Right lobe of liver (tissue), 6 donors: ENCODE measurements around the gene SSC4D. TPM values are rescaled to one million over a fixed set of nuclear protein-coding genes. Genes with fewer than 3 reads are reported as not detected.

Experiments used
- ATAC-seq, 4 donors: fragments of 200-7000 bp; cut with Tn5 transposase; one replicate each; pipeline ENCODE4 v1.9.1; 2020; ENCODE audit warnings: mild to moderate bottlenecking in 4 of 4, moderate library complexity in 4 of 4
- DNase-seq, 3 donors: peaks; one replicate each; pipeline ENCODE4 v3.0.0-alpha.2; 2020
- H3K27ac ChIP-seq, 3 donors: fragments of 200-600 bp; one replicate each; pipeline ENCODE4 v1.8.0; 2022
- H3K27me3 ChIP-seq, 2 donors: fragments of 200-600 bp; one replicate each; pipeline ENCODE4 v1.8.0; 2022
- H3K36me3 ChIP-seq, 4 donors: fragments of 200-600 bp; sonication (generic) in 1 of 4; one replicate each; pipeline versions ENCODE4 v1.5.1 to v1.8.0; 2017 to 2022; ENCODE audit warnings: control low read depth in 1 of 4
- H3K4me1 ChIP-seq, 4 donors: fragments of 200-600 bp; sonication (generic) in 1 of 4; one replicate each; pipeline versions ENCODE4 v1.5.1 to v1.8.0; 2017 to 2022; ENCODE audit warnings: control low read depth in 1 of 4
- H3K4me3 ChIP-seq, 3 donors: fragments of 200-600 bp; one replicate each; pipeline ENCODE4 v1.8.0; 2022
- H3K9me3 ChIP-seq, 4 donors: fragments of 200-600 bp; sonication (generic) in 1 of 4; one replicate each; pipeline versions ENCODE4 v1.5.1 to v1.8.0; 2017 to 2022; ENCODE audit warnings: control low read depth in 1 of 4
- POLR2A ChIP-seq: fragments of 450-650 bp; IDR thresholded peaks from one replicate; pipeline ENCODE4 v1.6.1; 2017; ENCODE audit warnings: antibody characterized with exemption, mild to moderate bottlenecking
- WGBS: methylation state at CpG from one replicate; pipeline ENCODE4 v1.1.6; 2018; ENCODE audit warnings: low coverage, low lambda C conversion rate; ENCODE audit not compliant: insufficient coverage; ENCODE audit errors: missing lambda C conversion rate; 5-methylcytosine and 5-hydroxymethylcytosine counted together
- intact Hi-C, 2 donors: fragments of 100-400 bp; cut with DNase I; formaldehyde crosslinking; loops; one replicate each; pipeline versions ENCODE4 v1.11.2 to v1.14.1; 2022
- total RNA-seq, 6 experiments: library from RNA; depleted of rRNA in 2 of 6; stranded (reverse); fragments of >200 nt in 2 of 6; fragmentation: NEBNext Ultra II Directional in 3 of 6; extraction: Animal tissue kit (Norgen Biotek cat#: 25700) in 3 of 6; gene quantifications; one replicate each; pipeline versions ENCODE4 v1.1.0 to v1.2.4, GENCODE V29; 2016 to 2023
- TF ChIP-seq, protein P1 (sequence below), 4 donors: fragments of 200-600 bp in 3 of 4; fragments of 450-650 bp in 1 of 4; IDR thresholded peaks; one replicate each; pipeline versions ENCODE4 v1.5.1 to v1.8.0; 2016 to 2022; ENCODE audit warnings: antibody characterized with exemption in 4 of 4, mild to moderate bottlenecking in 2 of 4
- donor health status: DM: no; HTN: yes; CAD: no.
- donor health status: DM: no; HTN: no; CAD: no.
- donor health status: DM: no; HTN: no; CAD: no.
- donor health status: DM: no; HTN: yes; CAD: no.
- donor health status: DM: no; HTN: yes; CAD: no.

The SSC4D gene
- total RNA-seq, 6 experiments from 2014 or later = 1.2 to 2.6 (median 1.2) TPM

DNA sequence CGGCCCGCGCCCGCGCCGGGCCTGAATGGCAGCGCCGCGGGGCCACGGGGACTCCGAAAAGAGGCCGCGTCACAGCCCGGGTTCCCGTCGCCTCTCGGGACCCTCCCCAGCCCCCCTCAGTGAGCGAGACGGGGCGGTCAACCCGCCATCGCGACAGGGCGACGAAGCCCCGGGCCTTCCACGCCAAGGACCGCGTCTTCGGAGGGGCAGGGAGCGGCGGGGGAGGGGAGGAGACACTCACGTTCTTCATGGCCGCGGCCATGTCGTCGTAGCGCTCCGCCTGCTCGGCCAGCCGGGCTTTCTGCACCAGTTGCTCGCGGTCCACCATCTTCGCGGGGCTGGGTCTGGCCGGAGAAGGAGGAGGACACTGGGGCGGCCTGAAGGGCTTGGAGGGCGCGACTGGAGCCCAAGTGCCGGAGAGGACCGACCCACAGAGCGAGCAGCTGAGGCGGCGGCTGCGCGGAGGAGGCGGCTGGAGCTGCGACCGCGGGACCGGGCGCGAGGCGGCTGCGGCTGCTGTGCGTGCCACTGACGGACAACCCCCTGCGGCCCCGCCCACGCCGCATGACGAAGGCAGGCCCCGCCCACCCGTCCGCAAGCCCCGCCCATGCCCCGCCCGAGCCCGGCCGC lies 50.9 kb downstream of the SSC4D start, which contains the start of gene YWHAG:
YWHAG (minus strand) TSS at position 511 of the 630 bp plus-strand sequence; CDS start at position 328, 183 bp downstream.
- DNase-seq = peak; percentile 94 to 95 (median 94)
- no peaks in the 10 kb centered on the region for H3K9me3 ChIP-seq
- no peaks in the 10 kb centered on the region for H3K27me3 ChIP-seq
- H3K4me1 ChIP-seq = peaks cover 0 to 15% (median 6%) of the 10 kb centered on the region in 4 donors
- TF ChIP-seq, protein P1, sequence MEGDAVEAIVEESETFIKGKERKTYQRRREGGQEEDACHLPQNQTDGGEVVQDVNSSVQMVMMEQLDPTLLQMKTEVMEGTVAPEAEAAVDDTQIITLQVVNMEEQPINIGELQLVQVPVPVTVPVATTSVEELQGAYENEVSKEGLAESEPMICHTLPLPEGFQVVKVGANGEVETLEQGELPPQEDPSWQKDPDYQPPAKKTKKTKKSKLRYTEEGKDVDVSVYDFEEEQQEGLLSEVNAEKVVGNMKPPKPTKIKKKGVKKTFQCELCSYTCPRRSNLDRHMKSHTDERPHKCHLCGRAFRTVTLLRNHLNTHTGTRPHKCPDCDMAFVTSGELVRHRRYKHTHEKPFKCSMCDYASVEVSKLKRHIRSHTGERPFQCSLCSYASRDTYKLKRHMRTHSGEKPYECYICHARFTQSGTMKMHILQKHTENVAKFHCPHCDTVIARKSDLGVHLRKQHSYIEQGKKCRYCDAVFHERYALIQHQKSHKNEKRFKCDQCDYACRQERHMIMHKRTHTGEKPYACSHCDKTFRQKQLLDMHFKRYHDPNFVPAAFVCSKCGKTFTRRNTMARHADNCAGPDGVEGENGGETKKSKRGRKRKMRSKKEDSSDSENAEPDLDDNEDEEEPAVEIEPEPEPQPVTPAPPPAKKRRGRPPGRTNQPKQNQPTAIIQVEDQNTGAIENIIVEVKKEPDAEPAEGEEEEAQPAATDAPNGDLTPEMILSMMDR (IDR thresholded peaks at IDR 0.05) = no peak
- TF ChIP-seq POLR2A = peak; percentile 100
- peak; percentile 80 to 92 (median 88) for ATAC-seq
- H3K4me3 ChIP-seq = peak within 1 kb of the TSS; percentile 81 to 100 (median 90)
- intact Hi-C loops = no loop called here
- peak within 1 kb of the TSS; percentile 98 to 100 (median 99) for H3K27ac ChIP-seq
- WGBS = no CpG with 5 or more reads among the region's 80 CpGs
- H3K36me3 ChIP-seq = peaks cover 0 to 5% (median 0%) of the 10 kb centered on the region in 4 donors

DNA sequence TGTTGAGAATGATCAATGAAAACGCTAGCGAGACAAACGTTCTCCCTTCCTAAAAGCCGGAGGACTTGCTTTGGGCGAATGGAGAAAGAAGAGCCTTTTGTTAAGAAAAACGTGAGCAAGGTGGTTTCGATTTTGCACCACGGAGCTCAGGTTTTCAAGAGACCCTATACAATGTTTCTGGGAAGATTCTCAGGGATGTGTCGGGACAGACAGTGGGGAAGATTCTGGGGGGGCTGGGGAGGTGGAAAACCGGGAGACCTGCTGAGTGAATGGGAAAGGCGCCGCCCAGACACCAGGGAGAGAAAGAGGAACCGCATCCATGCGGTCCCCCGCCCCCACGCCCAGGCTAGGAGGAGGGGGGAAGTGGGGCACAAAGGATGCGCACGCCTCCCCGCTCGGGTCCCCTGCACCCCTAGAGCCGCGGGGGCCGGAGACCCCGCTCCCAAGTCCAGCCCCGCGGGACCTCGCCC lies 51.5 kb downstream of the SSC4D start:
- peaks cover 0 to 5% (median 0%) of the 10 kb centered on the region in 4 donors for H3K36me3 ChIP-seq
- intact Hi-C loops = no loop called here
- H3K27ac ChIP-seq = peak overlapping the region; percentile 98 to 100 (median 99)
- TF ChIP-seq, protein P1 (IDR thresholded peaks at IDR 0.05) = no peak
- no peaks in the 10 kb centered on the region for H3K9me3 ChIP-seq
- no peaks in the 10 kb centered on the region for H3K27me3 ChIP-seq
- 1% methylated on average over 15 of the region's 27 CpGs for WGBS
- H3K4me1 ChIP-seq = peaks cover 0 to 18% (median 7%) of the 10 kb centered on the region in 4 donors
- H3K4me3 ChIP-seq = peak overlapping the region; percentile 81 to 100 (median 90)
- DNase-seq (peak; percentile 77 to 84 (median 83)), ATAC-seq (peak; percentile 20 to 41 (median 28))

DNA sequence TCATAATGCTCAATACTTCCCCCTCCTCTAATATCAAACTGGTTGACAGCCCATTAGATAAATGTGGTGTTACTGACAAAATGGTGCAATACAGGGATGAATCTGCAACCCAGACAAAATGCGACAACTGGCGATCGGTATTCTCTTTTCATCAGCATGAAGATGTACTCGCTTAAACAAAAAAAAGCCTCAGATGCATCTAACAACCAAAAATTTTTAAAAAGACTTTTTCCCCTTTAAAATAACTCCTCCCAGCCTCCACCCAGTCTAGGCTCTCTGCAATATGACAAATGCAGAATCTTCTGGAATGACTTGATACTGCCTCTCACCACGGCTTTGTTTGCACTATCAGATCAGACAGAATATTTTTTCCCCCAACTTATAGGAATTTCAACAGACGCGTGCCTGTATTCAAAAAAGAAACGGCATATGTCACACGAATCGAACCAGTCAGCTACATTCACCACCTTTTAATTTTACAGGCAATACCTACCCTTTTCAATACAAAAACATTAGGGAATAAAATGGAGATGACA lies 52.0 kb downstream of the SSC4D start:
- intact Hi-C loops = no loop called here
- TF ChIP-seq, protein P1 (IDR thresholded peaks at IDR 0.05) = no peak
- no peak for TF ChIP-seq POLR2A
- H3K27ac ChIP-seq = peak overlapping the region; percentile 98 to 100 (median 99)
- peak overlapping the region; percentile 81 to 100 (median 90) for H3K4me3 ChIP-seq
- ATAC-seq (no peak), DNase-seq (no peak)
- H3K27me3 ChIP-seq = no peaks in the 10 kb centered on the region
- H3K9me3 ChIP-seq = no peaks in the 10 kb centered on the region
- 0% methylated on average over 10 of the region's 10 CpGs for WGBS
- peaks cover 0 to 23% (median 7%) of the 10 kb centered on the region in 4 donors for H3K4me1 ChIP-seq
- H3K36me3 ChIP-seq = peaks cover 0 to 5% (median 0%) of the 10 kb centered on the region in 4 donors

DNA sequence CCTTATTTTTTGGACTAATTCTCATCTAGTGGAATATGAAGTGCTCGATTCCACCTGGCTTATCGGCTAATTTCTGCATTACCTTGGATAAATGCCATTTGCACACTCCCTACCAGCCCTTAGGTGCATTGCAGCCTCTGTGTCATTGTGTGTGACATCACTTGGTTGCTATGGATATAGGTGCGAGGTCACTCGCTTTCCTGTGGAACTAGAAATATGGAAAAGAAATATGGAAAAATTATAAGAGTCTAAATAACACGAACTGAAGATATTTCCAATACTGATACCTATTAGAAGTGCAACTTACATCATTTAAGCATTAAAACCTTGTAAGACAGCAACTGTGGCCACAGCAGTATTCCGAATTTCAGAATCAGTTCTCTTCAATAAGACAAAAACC lies 52.7 kb downstream of the SSC4D start:
- no peaks in the 10 kb centered on the region for H3K27me3 ChIP-seq
- H3K4me1 ChIP-seq = peaks cover 0 to 30% (median 7%) of the 10 kb centered on the region in 4 donors
- TF ChIP-seq, protein P1 (IDR thresholded peaks at IDR 0.05) = no peak
- no peak for TF ChIP-seq POLR2A
- H3K27ac ChIP-seq = no peak overlapping the region
- DNase-seq = no peak
- no peak for ATAC-seq
- WGBS = 67% methylated on average over 6 of the region's 6 CpGs
- H3K4me3 ChIP-seq = peak overlapping the region in 2 of 3 donors; percentile 90 to 100
- H3K9me3 ChIP-seq = no peaks in the 10 kb centered on the region
- H3K36me3 ChIP-seq = peaks cover 0 to 5% (median 0%) of the 10 kb centered on the region in 4 donors
- intact Hi-C loops = no loop called here
